GM18499 (cell line): ENCODE data around the gene NWD2.

Source experiments
- ATAC-seq: cut with Tn5 transposase; IDR thresholded peaks from one replicate; pipeline ENCODE4 v1.9.1; 2021; ENCODE audit warnings: moderate number of reproducible peaks; ENCODE audit not compliant: insufficient read depth, unreplicated experiment

Gene NWD2

GRCh38 chr4:37463033-37463856, 218.7 kb downstream of the NWD2 start:
- no peak for ATAC-seq

DNA sequence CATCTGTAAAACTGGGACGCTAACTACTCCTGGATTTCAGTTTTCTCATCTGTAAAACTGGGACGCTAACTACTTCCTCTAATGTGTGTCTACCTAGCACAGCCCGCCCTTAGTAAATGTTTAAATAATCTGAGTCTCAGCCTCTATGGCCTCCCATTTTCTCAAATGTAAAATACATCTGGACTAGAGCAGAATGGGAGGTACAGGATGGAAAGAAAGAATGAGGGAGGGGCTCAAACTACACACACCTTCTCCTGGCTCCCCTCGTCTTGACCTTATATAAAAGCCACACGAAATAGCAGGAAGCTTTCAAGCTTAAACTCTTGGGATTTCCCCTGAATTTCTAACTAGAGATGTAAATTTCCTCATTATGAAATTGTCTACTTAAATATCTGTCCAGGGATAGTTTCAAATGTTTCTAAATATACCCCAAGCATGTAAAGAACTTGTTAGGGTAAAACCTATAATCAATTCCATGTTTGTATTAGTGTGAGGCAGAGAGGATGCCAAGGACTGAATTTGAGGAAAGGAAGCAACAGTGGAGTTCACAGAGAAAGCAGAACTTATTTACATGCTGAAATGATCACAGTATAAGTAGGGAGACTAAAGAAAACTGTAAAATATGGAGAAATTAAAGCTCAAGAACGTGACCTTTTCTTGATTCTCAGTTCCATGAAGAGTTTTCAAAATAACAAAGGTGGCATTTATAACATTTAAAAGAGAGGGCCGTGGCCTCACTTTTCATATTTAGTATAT, 220.0 kb downstream of the NWD2 start:
- ATAC-seq: no peak

- no peak for ATAC-seq
These were observed 220.8 kb downstream of the NWD2 start for GRCh38 chr4:37465296-37465695.

DNA sequence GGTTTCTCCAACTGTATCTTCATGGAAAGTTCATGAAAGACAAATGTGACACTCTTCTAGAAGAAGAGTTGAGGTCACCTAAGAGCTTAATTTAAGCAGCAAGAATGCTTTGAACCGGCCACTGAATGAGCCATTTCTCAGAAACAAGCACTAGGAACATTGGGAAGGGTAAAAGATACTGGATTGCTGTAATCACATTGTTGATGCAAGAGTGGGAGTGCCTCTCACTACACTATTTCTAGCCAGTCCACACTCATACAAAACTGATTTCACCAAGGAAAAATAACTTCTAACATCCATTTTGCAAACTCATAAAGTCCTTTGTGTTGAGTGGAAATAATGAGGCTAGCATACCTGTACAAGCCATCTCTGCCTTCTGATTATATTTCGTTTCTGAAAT, 221.3 kb downstream of the NWD2 start:
- ATAC-seq: no peak

DNA sequence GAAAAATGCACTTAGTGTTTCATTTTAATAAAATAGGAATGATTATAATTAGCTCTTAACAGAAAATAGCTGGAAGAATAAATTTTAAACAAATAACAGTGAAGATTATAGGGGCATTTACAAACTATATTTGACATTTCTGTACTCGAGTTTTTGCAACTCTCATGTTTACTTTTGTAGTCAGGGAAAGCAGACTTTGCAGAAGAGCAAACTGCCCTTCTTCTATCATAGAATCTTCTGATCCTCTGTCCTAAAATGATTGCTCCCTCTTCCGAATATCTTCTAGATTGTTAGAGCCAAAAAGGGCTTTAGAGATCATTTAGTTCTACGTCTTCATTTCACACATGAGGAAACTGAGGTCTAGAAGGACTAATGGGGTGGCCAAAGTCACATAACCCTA, 222.7 kb downstream of the NWD2 start:
- ATAC-seq: no peak

DNA sequence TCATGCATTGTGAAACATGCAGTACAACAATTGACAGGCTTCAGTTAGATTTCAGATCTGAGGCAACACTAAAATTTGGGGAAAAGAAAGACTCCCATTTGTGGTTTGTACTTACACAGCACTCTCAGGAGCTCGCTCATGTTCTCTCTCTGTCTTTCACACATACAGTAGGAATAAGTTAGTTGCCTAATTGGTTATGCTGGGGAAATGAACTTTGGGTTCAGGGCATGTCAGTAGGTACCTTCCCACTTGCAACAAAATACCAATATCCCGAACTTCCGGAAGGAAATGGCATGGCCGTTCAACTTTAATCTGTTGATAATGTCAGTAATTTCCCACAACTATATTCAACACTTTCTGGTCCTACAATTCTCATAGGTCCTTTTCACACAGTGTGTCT, 223.3 kb downstream of the NWD2 start:
- ATAC-seq: no peak

- no peak for ATAC-seq
These were observed 224.7 kb downstream of the NWD2 start for GRCh38 chr4:37469286-37469685.

- ATAC-seq: no peak
These were observed 225.7 kb downstream of the NWD2 start for GRCh38 chr4:37470245-37470644.

- ATAC-seq: no peak
These were observed 226.6 kb downstream of the NWD2 start for GRCh38 chr4:37471093-37471492.

GRCh38 chr4:37471971-37472370, 227.4 kb downstream of the NWD2 start:
- no peak for ATAC-seq

- no peak for ATAC-seq
These were observed 229.3 kb downstream of the NWD2 start for GRCh38 chr4:37473807-37474206.

DNA sequence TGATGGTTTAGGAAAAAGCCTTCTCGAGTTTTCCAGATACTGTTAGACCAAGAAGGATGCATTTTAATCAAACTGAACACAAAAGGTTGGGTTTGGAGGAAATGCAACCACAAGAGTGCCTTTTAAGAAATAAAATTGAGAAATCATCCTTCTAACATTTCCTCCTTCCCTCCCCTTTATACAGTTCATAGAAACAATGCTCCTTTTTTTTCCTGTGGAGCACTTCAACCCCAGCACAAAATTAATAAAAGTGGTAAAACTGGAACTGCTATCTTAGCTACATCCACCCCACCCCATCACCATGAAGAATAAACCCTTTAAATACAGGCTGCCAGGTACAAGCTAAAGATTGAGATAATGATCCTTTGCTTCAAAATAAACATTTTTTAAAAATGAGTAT, 230.5 kb downstream of the NWD2 start:
- ATAC-seq: no peak

- no peak for ATAC-seq
These were observed 231.2 kb downstream of the NWD2 start for GRCh38 chr4:37475776-37476175.

DNA sequence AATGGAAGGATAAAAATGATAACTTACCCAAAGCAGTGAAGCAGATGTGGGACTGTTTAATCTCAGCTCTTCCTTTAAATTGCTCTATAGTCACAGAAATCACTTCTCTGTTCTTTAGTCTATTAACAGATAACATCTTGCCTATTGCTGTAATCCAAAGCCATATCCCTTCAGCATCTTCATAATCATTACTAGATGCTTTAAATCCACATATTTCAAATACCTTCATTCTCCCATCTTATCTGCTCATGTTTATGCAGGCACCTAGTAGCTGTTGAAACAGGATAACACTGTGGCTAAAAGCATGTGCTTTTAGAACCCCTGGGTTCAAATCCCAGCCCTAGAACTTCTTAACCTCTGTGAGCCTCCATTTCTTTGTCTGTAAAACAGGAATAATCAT, 231.7 kb downstream of the NWD2 start:
- ATAC-seq: no peak

- ATAC-seq: no peak
These were observed 232.1 kb downstream of the NWD2 start for GRCh38 chr4:37476691-37477090.

GRCh38 chr4:37477126-37477525, 232.6 kb downstream of the NWD2 start:
- ATAC-seq: no peak

- ATAC-seq: no peak
These were observed 233.6 kb downstream of the NWD2 start for GRCh38 chr4:37478151-37478550.

DNA sequence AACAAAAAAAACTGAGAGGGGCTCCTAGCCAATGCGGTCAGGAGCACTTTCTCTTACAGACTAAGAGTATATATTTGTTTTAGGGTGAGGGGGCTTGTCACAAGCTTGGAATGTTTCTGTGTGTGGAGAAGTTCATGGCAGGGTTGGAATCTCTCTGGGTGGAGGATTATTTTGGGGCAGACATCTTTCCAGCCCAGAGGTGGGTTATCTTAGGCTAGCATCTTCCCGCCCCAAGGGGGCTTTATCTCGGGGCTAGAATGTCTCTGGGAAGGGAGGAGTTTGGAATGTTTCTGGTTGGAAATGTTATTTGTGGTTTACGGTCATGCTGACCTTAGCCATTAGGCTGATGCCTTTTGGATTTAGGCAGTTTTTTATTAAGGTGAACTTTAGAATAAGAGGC, 236.0 kb downstream of the NWD2 start:
- ATAC-seq: no peak

GRCh38 chr4:37481547-37482122, 237.1 kb downstream of the NWD2 start:
- ATAC-seq: no peak

DNA sequence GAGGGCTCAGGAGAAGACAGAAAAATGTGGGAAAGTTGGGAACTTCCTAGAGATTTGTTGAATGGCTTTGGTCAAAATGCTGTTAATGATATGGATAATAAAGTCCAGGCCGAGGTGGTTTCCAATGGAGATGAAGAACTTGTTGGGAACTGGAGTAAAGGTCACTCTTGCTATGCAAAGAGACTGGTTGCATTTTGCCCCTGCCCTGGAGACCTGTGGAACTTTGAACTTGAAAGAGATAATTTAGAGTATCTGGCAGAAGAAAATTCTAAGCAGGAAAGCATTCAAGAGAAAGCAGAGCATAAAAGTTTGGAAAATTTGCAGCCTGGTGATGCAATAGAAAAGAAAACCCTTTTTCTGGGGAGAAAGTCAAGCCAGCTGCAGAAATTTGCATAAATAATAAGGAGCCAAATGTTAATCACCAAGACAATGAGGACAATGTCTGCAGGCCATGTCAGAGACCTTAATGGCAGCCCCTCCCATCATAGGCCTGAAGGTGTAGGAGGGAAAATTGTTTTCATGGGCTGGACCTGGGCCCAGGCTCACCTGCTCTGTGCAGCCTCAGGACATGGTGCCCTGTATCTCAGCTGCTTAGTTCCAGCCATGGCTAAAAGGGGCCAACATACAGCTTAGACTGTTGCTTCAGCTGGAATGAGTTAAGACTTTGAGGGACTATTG, 237.8 kb downstream of the NWD2 start:
- no peak for ATAC-seq

DNA sequence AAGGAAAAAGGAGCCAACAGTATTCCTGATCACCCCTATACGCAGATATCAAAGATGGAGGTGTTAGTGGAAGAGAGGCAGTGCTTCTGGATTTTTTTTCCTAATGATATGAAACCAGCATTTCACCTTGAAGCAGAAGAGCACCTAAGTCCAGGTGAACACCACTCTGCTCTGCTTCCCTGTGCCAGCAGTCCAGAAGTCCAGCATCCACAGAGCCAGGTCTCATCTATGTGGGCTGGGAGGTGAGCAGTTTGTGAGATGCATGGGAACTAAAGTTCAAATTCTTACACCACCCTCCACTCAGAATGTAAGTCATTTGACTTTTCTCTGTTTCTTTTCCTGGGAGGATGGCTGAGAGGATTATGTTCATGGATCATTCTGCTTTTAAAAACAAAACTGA, 239.1 kb downstream of the NWD2 start:
- ATAC-seq: no peak
